Endothelial cell of umbilical vein (primary cell): ENCODE data around the gene COL1A2. TPM values are rescaled to one million over a fixed set of nuclear protein-coding genes. Genes with fewer than 3 reads are reported as not detected.

ENCODE experiments used
- BruUV-seq: library from RNA; stranded (reverse); fragments of 400-500 nt; replicated peaks from 2 replicates; lab custom pipeline; 2021; lab: Mats Ljungman, UMichigan
- CTCF ChIA-PET: fragments of 300-600, 350-600 bp; sonication (Branson Sonifier 250); formaldehyde crosslinking; loops from one replicate; lab custom pipeline; 2021; ENCODE audit warnings: antibody characterized with exemption, inconsistent platforms; lab: Charles Lee
- POLR2A ChIA-PET: fragments of 300-600, 350-600 bp; sonication (Branson Sonifier 250); formaldehyde crosslinking; loops from one replicate; lab custom pipeline; 2021; ENCODE audit warnings: antibody characterized with exemption, inconsistent platforms; lab: Charles Lee
- DNase-seq: peaks from one replicate; pipeline ENCODE4 v3.0.0-alpha.2; 2011; ENCODE audit warnings: low read depth, low spot score
- FAIRE-seq: peaks from 2 replicates; lab custom pipeline; 2011; peaks lifted over from hg19 to GRCh38; lab: Jason Lieb, UNC
- H2AFZ ChIP-seq: 2 replicates; pipeline ENCODE4 v1.6.0; 2012; ENCODE audit warnings: low read depth, low read length, control low read depth, inconsistent platforms
- H3K27ac ChIP-seq: 2 replicates; pipeline ENCODE4 v1.5.1; 2011; ENCODE audit warnings: low read depth, mild to moderate bottlenecking, control low read depth, low read length, moderate library complexity; ENCODE audit not compliant: insufficient read depth
- H3K27me3 ChIP-seq, 2 experiments: 2 replicates each; pipeline versions ENCODE4 v1.6.0 to v1.6.1; 2011; ENCODE audit warnings: low read length in 2 of 2, mixed read lengths in 1 of 2; ENCODE audit not compliant: control insufficient read depth in 2 of 2, insufficient read depth in 2 of 2
- H3K36me3 ChIP-seq, 2 experiments: 2 replicates in 1 of 2; 3 replicates in 1 of 2; pipeline ENCODE4 v1.5.1; 2011; ENCODE audit warnings: low read length in 2 of 2, mild to moderate bottlenecking in 1 of 2, moderate library complexity in 1 of 2; ENCODE audit not compliant: control insufficient read depth in 2 of 2, insufficient read depth in 2 of 2; ENCODE audit errors: extremely low read depth in 1 of 2
- H3K4me1 ChIP-seq: 3 replicates; pipeline ENCODE4 v1.5.1; 2011; ENCODE audit warnings: mild to moderate bottlenecking, low read length; ENCODE audit not compliant: control insufficient read depth, insufficient read depth; ENCODE audit errors: extremely low read depth
- H3K4me2 ChIP-seq: 2 replicates; pipeline ENCODE4 v1.6.1; 2011; ENCODE audit warnings: low read length, control low read depth, mixed read lengths; ENCODE audit not compliant: insufficient read depth
- H3K4me3 ChIP-seq, 3 experiments: fragments of 200-600 bp in 1 of 3; sonication (generic), shearing (Covaris generic) in 1 of 3; replicated peaks in 1 of 3; 2 replicates each; pipeline ENCODE4 v1.5.1; 2011 to 2016; ENCODE audit warnings: control low read depth in 3 of 3, low read length in 3 of 3, mild to moderate bottlenecking in 2 of 3, inconsistent platforms in 1 of 3, low read depth in 1 of 3, moderate library complexity in 1 of 3; ENCODE audit not compliant: insufficient read depth in 1 of 3
- H3K79me2 ChIP-seq: 2 replicates; pipeline ENCODE4 v1.6.0; 2012; ENCODE audit warnings: low read length, inconsistent platforms; ENCODE audit not compliant: control insufficient read depth, insufficient read depth
- H3K9ac ChIP-seq: replicated peaks from 2 replicates; pipeline ENCODE3; 2011; ENCODE audit warnings: low read length, control low read depth; ENCODE audit not compliant: insufficient read depth; ENCODE audit errors: extremely low read depth
- H3K9me1 ChIP-seq: replicated peaks from 3 replicates; pipeline ENCODE4 v1.6.0; 2011; ENCODE audit warnings: mild to moderate bottlenecking, low read length; ENCODE audit not compliant: control insufficient read depth, insufficient read depth; ENCODE audit errors: extremely low read depth
- H3K9me3 ChIP-seq: replicated peaks from 2 replicates; pipeline ENCODE4 v1.5.1; 2012; ENCODE audit warnings: low read length, inconsistent platforms; ENCODE audit not compliant: control insufficient read depth, insufficient read depth
- H4K20me1 ChIP-seq: replicated peaks from 2 replicates; pipeline ENCODE3; 2011; ENCODE audit warnings: mild to moderate bottlenecking, low read length; ENCODE audit not compliant: control insufficient read depth, insufficient read depth; ENCODE audit errors: extremely low read depth
- EZH2 ChIP-seq: IDR thresholded peaks from 2 replicates; pipeline ENCODE4 v1.6.1; 2012; ENCODE audit warnings: borderline replicate concordance, low read depth, mild to moderate bottlenecking, moderate library complexity, low read length, inconsistent platforms; ENCODE audit not compliant: severe bottlenecking
- GATA2 ChIP-seq: IDR thresholded peaks from 2 replicates; pipeline ENCODE4 v1.7.0; 2011; ENCODE audit warnings: low read depth, mild to moderate bottlenecking, moderate library complexity, mixed read lengths, low read length; ENCODE audit not compliant: insufficient read length, insufficient read depth
- MYC ChIP-seq: IDR thresholded peaks from one replicate; pipeline ENCODE4 v1.6.1; 2011; ENCODE audit warnings: mild to moderate bottlenecking, low read depth, low read length
- POLR2A ChIP-seq: IDR thresholded peaks from 2 replicates; pipeline ENCODE4 v1.6.1; 2012; ENCODE audit warnings: low read depth, mild to moderate bottlenecking, control low read depth, low read length
- dilution Hi-C: fragments of 300-500 bp; cut with MboI; formaldehyde crosslinking; loops from one replicate; pipeline ENCODE4 v1.15.0; 2019; ENCODE audit warnings: low sequenced_read_pairs; ENCODE audit not compliant: extremely low pct_ligation_motif_present
- intact Hi-C: fragments of 100-400 bp; cut with micrococcal nuclease; formaldehyde crosslinking; loops from one replicate; pipeline ENCODE4 v1.10.0; 2022
- polyA plus RNA-seq, 4 experiments: library from polyadenylated mRNA; depleted of rRNA in 3 of 4; stranded (reverse) in 3 of 4; unstranded in 1 of 4; fragments of >200 nt; gene quantifications; 2 replicates each; pipeline versions ENCODE4 v1.2.1 to v1.2.3, GENCODE V29; 2011 to 2012; ENCODE audit warnings: missing spikeins in 1 of 4
- total RNA-seq: library from RNA; stranded (reverse); gene quantifications from 2 replicates; pipeline ENCODE4 v1.2.3, GENCODE V29; 2021
- TF ChIP-seq, protein P1 (sequence below): IDR thresholded peaks from 2 replicates; pipeline ENCODE4 v1.6.1; 2011; ENCODE audit not compliant: insufficient read depth, insufficient read length

Gene COL1A2
- total and polyA plus RNA-seq, 2 donors (not counting 3 experiments of a cell fraction or from before 2014, with no cell fraction given): 28.9 to 40.8 TPM

DNA sequence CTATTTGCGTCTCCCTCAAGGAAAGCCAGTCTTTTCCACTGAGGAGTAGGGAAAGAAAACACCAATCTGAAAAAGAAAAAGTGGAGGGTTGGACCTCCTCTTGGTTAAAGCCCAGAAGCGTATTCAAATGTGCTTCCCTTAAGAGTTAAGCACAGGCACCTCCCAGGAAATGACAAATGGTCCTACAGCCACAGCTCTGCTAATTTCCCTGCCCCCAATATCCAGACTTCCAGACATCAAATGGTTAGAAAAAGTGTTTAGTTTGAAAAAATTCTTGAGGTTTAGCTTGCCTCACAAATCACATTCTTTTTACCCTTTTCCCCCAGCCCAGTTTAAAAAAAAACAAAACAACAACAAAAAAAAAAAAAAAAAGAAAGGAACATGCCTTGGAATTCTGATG, 19.0 kb upstream of the COL1A2 start:
- CTCF ChIA-PET: interaction anchor here (0.7 to 4.2 kb wide), 9 partner anchors 9 to 764 kb away, joined by 3 to 54 read pairs (median 6); partner anchors contain the start of gene COL1A2
- Histone ChIP-seq H3K4me2 (peak overlapping the region; percentile 86), H3K9me1 (no peaks in the 10 kb centered on the region), H3K4me3 (peak overlapping the region in 1 of 3 experiments; percentile 45), H3K36me3 (no peaks in the 10 kb centered on the region), H3K27me3 (no peaks in the 10 kb centered on the region), H2AFZ (peak overlapping the region; percentile 86), H3K9ac (peak overlapping the region; percentile 58), H4K20me1 (no peaks in the 10 kb centered on the region), H3K79me2 (no peaks in the 10 kb centered on the region), H3K9me3 (no peaks in the 10 kb centered on the region), H3K27ac (peak overlapping the region; percentile 85), H3K4me1 (peaks cover 21% of the 10 kb centered on the region)
- dilution Hi-C loops (no loop called here), intact Hi-C loops (loop anchor here (1.0 to 2.0 kb wide), 3 partner anchors 61 to 193 kb away; no protein-coding TSS in a partner anchor)
- DNase-seq (peak; percentile 82), FAIRE-seq (peak; percentile 91)
- POLR2A ChIA-PET: interaction anchor here (0.7 to 1.6 kb wide), 3 partner anchors 65 to 80 kb away, joined by 3 to 4 read pairs (median 3); no protein-coding TSS in a partner anchor
- TF ChIP-seq MYC: no peak
- peak; percentile 48 for TF ChIP-seq POLR2A
- TF ChIP-seq, protein P1, sequence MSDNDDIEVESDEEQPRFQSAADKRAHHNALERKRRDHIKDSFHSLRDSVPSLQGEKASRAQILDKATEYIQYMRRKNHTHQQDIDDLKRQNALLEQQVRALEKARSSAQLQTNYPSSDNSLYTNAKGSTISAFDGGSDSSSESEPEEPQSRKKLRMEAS: no peak
- no peak for TF ChIP-seq GATA2
- TF ChIP-seq EZH2: no peak
- no TSS peak for BruUV-seq

DNA sequence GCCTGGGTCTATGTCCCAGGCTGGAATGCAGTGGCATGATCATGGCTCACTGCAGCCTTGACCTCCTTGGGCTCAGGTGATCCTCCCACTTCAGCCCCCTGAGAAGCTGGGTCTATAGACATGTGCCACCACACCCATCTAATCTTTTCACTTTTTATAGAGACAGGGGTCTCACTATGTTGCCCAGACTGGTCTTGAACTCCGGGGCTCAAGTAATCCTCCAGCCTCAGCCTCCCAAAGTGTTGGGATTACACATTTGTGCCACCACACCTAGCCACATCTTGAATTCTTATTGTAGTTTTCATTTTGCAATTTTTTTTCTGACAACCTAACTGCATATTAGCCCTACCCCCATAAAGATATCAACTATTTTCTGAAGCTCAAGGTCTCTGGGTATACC, 18.4 kb upstream of the COL1A2 start:
- no peaks in the 10 kb centered on the region for H4K20me1 ChIP-seq
- peaks cover 21% of the 10 kb centered on the region for H3K4me1 ChIP-seq
- dilution Hi-C loops: no loop called here
- no peak overlapping the region for H3K4me3 ChIP-seq
- no peak overlapping the region for H3K9ac ChIP-seq
- H3K79me2 ChIP-seq: no peaks in the 10 kb centered on the region
- no peaks in the 10 kb centered on the region for H3K27me3 ChIP-seq
- CTCF ChIA-PET: interaction anchor here (1.8 to 4.2 kb wide), 4 partner anchors 19 to 87 kb away, joined by 6 to 54 read pairs (median 26); partner anchors contain the start of gene COL1A2
- no peaks in the 10 kb centered on the region for H3K36me3 ChIP-seq
- DNase-seq (no peak), FAIRE-seq (no peak)
- no peaks in the 10 kb centered on the region for H3K9me1 ChIP-seq
- no TSS peak for BruUV-seq
- H2AFZ ChIP-seq: no peak overlapping the region
- POLR2A ChIA-PET: interaction anchor here (1.6 kb wide), 1 partner anchor 80 kb away, joined by 4 read pairs; no protein-coding TSS in a partner anchor
- H3K4me2 ChIP-seq: no peak overlapping the region
- intact Hi-C loops: no loop called here
- H3K9me3 ChIP-seq: no peaks in the 10 kb centered on the region
- peak overlapping the region; percentile 85 for H3K27ac ChIP-seq
- TF ChIP-seq EZH2: no peak
- TF ChIP-seq, protein P1: no peak
- no peak for TF ChIP-seq MYC
